ENCODE measurements around the gene ZBTB37.

The ZBTB37 gene

GRCh38 chr1:173884701-173885100 lies 16.5 kb downstream of the ZBTB37 start:
- no peak overlapping the region for H3K27ac ChIP-seq (ENCODE audit: low read depth, low read length, poor library complexity, severe bottlenecking)
- no peak overlapping the region for H3K4me2 ChIP-seq (ENCODE audit: low read length)
- TF ChIP-seq EZH2 (IDR thresholded peaks at IDR 0.05; ENCODE audit: borderline replicate concordance, low read length) (no peak), CTCF (IDR thresholded peaks at IDR 0.05; ENCODE audit: low read length) (no peak)
- H3K9me3 ChIP-seq (ENCODE audit: low read length) = no peaks in the 10 kb centered on the region
- H3K27me3 ChIP-seq (ENCODE audit: insufficient read depth, low read length) = no peaks in the 10 kb centered on the region
- H3K9me2 ChIP-seq (ENCODE audit: low read depth, low read length) = no peaks in the 10 kb centered on the region
- H3F3A ChIP-seq (ENCODE audit: insufficient read depth, low read length) = no peaks in the 10 kb centered on the region
- H3K4me1 ChIP-seq (ENCODE audit: insufficient read depth, low read length, severe bottlenecking) = no peaks in the 10 kb centered on the region
- H3K9ac ChIP-seq (ENCODE audit: low read length) = no peak overlapping the region
- H3K4me3 ChIP-seq (ENCODE audit: low read depth, low read length, poor library complexity, severe bottlenecking) = no peak overlapping the region
- no peaks in the 10 kb centered on the region for H4K20me1 ChIP-seq (ENCODE audit: insufficient read depth, low read length)
- no peak overlapping the region for H2AFZ ChIP-seq (ENCODE audit: low read length)
- H3K36me3 ChIP-seq (ENCODE audit: insufficient read depth, low read length) = peaks cover 31% of the 10 kb centered on the region
- H3K79me2 ChIP-seq (ENCODE audit: insufficient read depth, low read length) = no peaks in the 10 kb centered on the region

GRCh38 chr1:173886746-173887611 lies 18.8 kb downstream of the ZBTB37 start:
- Histone ChIP-seq H3F3A (ENCODE audit: insufficient read depth, low read length) (no peaks in the 10 kb centered on the region), H4K20me1 (ENCODE audit: insufficient read depth, low read length) (no peaks in the 10 kb centered on the region), H3K36me3 (ENCODE audit: insufficient read depth, low read length) (peaks cover 31% of the 10 kb centered on the region), H3K27me3 (ENCODE audit: insufficient read depth, low read length) (no peaks in the 10 kb centered on the region), H3K79me2 (ENCODE audit: insufficient read depth, low read length) (no peaks in the 10 kb centered on the region), H3K4me3 (ENCODE audit: low read depth, low read length, poor library complexity, severe bottlenecking) (no peak overlapping the region), H3K27ac (ENCODE audit: low read depth, low read length, poor library complexity, severe bottlenecking) (no peak overlapping the region), H2AFZ (ENCODE audit: low read length) (no peak overlapping the region), H3K9me2 (ENCODE audit: low read depth, low read length) (no peaks in the 10 kb centered on the region), H3K9me3 (ENCODE audit: low read length) (no peaks in the 10 kb centered on the region), H3K9ac (ENCODE audit: low read length) (no peak overlapping the region), H3K4me1 (ENCODE audit: insufficient read depth, low read length, severe bottlenecking) (no peaks in the 10 kb centered on the region), H3K4me2 (ENCODE audit: low read length) (no peak overlapping the region)
- no peak for TF ChIP-seq EZH2 (IDR thresholded peaks at IDR 0.05; ENCODE audit: borderline replicate concordance, low read length)
- TF ChIP-seq CTCF (IDR thresholded peaks at IDR 0.05; ENCODE audit: low read length) = no peak

- H4K20me1 ChIP-seq (ENCODE audit: insufficient read depth, low read length) = no peaks in the 10 kb centered on the region
- peaks cover 31% of the 10 kb centered on the region for H3K36me3 ChIP-seq (ENCODE audit: insufficient read depth, low read length)
- no peak overlapping the region for H2AFZ ChIP-seq (ENCODE audit: low read length)
- H3F3A ChIP-seq (ENCODE audit: insufficient read depth, low read length) = no peaks in the 10 kb centered on the region
- H3K9me2 ChIP-seq (ENCODE audit: low read depth, low read length) = no peaks in the 10 kb centered on the region
- H3K9me3 ChIP-seq (ENCODE audit: low read length) = no peaks in the 10 kb centered on the region
- no peaks in the 10 kb centered on the region for H3K27me3 ChIP-seq (ENCODE audit: insufficient read depth, low read length)
- no peak overlapping the region for H3K9ac ChIP-seq (ENCODE audit: low read length)
- no peak overlapping the region for H3K4me3 ChIP-seq (ENCODE audit: low read depth, low read length, poor library complexity, severe bottlenecking)
- H3K79me2 ChIP-seq (ENCODE audit: insufficient read depth, low read length) = no peaks in the 10 kb centered on the region
- no peak overlapping the region for H3K4me2 ChIP-seq (ENCODE audit: low read length)
- H3K4me1 ChIP-seq (ENCODE audit: insufficient read depth, low read length, severe bottlenecking) = no peaks in the 10 kb centered on the region
- no peak overlapping the region for H3K27ac ChIP-seq (ENCODE audit: low read depth, low read length, poor library complexity, severe bottlenecking)
- TF ChIP-seq CTCF (IDR thresholded peaks at IDR 0.05; ENCODE audit: low read length) (no peak), EZH2 (IDR thresholded peaks at IDR 0.05; ENCODE audit: borderline replicate concordance, low read length) (no peak)
Measured at GRCh38 chr1:173887627-173888026, 19.4 kb downstream of the ZBTB37 start.

Data from OCI-LY1 (cell line).